NOMO-1 treated with dmso at 0.1 percent for 144 hours (cell line): ENCODE results near the gene SIGMAR1.
"Not testable (repeated sequence)": the region's sequence is repeated elsewhere in the genome, so short reads cannot be mapped to it uniquely, and the experiment has no call there.

Experiments used
- DNase-seq: peaks from one replicate; lab custom pipeline; 2025; ENCODE audit not compliant: unreplicated experiment; lab: John Stamatoyannopoulos, UW

SIGMAR1 gene

DNA sequence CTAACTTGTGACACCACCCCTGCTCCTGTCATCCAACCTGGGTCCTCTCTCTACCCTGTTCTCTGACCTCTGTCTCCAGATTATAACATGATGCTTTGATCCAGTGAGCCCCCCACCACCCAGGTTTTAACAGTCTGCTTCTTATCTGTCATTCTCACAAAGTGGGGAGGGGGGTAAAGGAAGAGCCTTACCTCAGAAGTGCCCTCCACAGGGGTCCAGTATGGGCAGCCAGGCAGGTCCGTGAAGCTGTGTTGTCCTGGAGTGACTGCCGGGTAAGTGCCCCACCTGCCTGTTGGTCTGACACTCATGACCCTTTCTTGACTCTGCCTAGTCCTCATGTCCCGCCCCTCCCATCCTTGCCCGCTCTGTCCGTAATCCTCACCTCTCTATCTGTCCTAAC lies 17.8 kb upstream of the SIGMAR1 start:
- DNase-seq, result no peak

DNA sequence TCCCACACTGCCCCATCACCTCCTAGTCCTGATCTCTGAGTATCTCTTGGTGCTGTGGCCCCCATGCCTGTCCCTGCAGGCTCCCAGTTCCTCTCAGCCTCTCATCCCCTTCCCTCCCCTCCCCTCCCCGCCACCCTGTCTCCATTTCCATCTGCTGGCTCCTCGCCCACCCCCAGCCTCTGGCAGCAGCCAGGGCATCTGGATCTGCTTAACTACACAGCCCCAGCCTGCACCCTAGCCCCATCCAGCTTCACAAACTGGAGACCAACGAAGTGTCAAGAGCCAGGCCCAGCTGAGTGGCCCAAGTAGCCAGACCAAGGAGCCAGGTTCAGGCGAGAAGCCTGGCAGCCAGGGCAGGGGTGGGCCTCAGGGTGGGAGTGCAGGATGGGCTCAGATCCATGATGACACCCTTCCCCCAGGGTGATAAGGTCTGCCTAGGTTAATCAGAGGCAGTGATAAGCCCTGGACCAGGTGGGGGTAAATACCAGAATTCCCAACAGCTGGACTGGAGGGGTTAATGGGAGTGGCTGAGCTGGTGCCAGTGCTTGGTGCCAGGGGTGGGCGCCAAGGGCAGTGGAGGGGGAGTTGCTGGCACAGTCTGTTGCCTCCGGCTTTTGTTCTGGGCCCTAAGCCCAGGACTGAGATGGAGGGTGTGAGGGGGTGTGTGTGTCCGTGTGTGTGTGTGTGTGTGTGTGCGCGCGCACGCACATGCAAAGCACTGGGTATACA lies 16.9 kb upstream of the SIGMAR1 start:
- DNase-seq, result no peak

DNA sequence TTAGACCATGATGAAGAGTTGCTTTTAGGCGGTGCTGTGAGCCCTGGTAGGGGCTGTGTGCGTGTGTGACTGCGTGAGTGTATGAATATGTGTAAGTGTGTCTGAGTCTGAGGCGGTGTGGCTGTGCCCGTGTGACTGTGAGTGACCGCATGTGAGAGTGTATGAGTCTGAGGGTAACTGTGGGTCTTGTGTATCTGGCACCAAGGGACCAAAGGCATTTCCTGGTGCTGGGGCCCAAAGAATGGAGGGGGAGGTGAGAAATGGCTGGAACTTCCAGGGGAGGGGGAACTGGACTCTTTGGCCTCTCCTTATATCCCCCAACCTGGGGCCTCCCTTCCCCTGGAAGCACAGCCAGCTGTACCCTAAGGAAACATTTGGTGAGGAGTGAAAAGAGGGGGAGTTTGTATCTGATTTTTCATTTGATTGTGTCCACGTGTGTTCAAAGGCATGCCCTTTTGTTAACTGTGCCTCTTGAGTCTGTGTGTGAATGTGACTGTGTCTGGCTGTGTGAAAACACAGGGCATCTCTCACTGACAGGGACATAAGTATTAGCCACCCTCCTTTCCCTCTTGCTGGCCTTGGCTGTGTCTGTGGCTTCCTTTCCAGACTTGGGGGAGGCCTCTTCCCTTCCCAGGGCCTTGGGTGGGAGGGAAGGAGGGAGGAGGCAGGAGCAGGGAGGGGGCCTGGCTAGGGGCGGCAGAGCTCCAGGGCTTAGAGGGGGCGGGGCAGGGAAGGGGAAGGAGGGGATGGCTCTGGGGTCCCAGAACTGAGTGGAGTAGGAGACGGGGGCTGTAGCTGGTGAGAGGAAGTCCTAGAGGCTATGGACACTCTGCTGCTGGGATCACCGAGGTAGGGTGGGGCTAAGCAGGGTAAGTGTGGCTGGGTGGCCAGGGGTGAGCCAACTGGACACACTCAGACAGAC lies 15.8 kb upstream of the SIGMAR1 start:
- no peak for DNase-seq

DNA sequence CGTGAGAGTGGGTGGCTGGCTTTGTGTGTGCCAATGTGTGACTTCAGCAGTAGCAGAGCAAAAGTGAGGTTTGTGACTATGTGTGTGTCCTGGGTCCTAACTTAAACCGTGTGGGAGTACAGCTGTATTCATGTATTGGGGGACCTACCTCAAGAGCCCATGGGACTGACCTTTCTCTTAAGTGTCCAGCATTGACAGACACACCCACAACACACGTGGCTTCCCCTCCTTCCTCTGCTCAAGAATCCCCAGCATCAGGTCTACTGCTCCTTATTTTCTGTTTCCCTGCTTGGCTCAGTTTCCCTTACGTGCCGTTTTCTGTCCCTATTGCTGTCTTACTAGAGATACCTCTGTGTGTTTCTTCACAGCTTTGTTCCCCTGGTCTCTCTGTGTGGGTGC lies 15.0 kb upstream of the SIGMAR1 start:
- DNase-seq, result no peak

DNA sequence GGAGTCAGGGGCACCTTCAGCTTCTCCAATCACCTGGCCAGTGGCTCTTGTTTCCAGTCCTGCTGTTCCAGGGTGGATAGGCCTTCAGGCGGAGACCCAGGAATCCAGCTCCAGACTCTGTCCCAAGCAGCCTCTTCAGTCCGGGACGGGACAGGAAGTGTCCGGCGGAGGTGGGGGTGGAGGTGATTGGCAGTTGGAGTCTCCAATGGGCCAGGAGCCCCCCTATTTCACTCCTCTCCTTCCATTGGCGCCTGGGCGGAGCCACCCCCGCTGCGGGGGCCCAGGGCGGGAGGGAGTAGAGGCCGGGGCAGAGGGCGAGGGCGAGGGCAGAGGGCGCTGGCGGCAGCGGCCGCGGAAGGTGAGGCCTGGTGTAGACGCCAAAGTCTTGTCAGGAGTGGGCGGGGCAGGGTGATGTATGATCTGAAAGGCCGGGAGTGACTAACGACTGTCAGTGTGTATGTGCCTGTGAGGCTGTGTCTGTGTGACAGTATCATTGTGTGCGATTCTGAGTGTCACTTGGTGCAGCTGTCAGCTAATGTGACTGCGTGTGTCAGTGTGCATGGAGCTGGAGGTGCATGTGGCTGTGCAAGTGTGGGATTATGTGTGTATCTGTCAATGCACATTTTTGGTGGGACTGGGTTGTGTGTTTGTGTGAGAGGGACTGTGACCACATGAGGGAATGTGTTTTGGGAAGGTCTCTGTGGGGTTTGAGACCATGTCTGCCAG lies 14.5 kb upstream of the SIGMAR1 start, which contains the start of gene IL11RA:
IL11RA (plus strand) TSS at position 310 of the 726 bp plus-strand sequence. CDS start 3,033 bp downstream, outside the sequence.
- peak; percentile 94 for DNase-seq

DNA sequence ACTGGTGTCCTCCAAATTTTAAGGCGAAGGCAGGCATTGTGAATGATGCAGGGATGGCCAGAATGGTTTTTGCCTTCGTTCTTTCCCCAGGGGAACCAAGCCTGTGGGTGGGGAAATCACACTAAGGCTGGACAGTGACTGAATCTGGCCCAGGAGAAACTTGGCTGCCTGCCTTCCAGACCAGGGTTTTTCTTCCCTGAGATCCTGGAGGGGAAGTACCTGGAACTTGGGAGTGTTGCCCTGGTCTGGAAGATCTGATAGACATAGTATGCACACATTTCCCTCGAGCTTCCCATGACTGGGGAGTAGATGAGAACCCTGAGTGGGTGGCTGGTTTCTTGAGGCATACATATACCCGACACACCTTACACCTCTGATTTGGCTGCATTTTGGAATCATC lies 13.7 kb upstream of the SIGMAR1 start:
- DNase-seq, result no peak

DNA sequence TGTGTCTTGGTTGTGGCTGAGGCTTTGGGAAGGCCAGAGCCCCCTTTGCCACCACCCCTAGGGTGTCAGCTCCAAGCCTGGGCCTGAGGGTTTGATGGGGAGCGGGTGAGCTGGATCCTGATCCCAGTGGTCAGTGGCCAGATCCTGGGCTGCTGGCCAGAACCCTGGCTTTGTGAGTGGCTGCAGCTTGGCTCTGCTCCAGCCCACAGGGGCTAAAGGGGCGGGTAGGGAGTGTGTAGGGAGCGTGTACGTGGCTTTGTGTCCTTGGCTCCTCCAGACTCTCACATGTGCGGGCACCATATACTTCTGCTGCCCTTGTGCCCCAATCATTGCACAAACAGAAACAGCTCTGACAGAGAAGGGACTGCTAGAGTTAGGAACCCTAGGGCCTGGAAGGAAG lies 13.2 kb upstream of the SIGMAR1 start:
- DNase-seq, result no peak

DNA sequence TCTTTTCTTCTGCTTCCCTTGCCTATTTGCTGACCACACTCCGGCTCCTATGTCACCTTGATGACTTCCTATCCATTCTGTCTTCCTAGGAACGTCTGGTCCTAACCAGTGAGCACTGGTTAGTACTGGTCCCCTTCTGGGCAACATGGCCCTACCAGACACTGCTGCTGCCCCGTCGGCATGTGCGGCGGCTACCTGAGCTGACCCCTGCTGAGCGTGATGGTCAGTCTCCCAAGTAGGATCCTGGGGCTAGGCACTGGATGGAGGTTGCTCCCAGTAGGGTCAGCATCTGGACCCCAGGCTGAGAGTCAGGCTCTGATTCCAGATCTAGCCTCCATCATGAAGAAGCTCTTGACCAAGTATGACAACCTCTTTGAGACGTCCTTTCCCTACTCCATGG lies 11.1 kb upstream of the SIGMAR1 start:
- no peak for DNase-seq

GRCh38 chr9:34647651-34648050 lies 10.1 kb upstream of the SIGMAR1 start:
- DNase-seq, result no peak

GRCh38 chr9:34647084-34647403 lies 9.5 kb upstream of the SIGMAR1 start:
- DNase-seq, result no peak

GRCh38 chr9:34646211-34647083 lies 8.9 kb upstream of the SIGMAR1 start, which contains the start of gene GALT:
TSS of gene GALT (plus strand) at chr9:34646675. CDS start at chr9:34646705, 30 bp downstream.
- peak; percentile 93 for DNase-seq

DNA sequence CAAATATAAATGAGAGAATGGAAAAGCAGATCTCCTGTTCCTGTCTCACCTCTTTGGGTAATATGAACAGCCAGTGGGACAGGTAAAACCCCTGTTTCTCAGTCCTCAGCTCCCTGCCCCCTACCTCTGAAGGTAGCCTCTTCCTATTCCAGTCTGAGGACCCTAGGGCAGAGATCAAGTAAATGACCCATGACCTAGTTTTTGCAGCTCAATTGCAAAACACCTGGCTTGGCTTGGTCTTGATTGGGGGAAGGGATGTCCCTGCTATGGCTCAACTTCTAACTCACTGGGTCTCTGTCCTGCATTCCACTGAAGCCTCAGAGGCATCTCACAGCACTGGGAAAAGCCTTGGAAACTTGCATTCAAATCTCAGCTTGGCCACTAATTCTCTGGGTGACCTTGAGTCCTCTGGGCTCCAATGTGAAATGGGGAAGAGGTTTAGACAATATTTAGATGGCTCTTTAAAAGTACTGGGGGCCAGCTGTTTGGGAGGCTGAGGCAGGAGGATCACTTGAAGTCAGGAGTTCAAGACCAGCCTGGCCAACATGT lies 7.3 kb upstream of the SIGMAR1 start:
- DNase-seq, result no peak

DNA sequence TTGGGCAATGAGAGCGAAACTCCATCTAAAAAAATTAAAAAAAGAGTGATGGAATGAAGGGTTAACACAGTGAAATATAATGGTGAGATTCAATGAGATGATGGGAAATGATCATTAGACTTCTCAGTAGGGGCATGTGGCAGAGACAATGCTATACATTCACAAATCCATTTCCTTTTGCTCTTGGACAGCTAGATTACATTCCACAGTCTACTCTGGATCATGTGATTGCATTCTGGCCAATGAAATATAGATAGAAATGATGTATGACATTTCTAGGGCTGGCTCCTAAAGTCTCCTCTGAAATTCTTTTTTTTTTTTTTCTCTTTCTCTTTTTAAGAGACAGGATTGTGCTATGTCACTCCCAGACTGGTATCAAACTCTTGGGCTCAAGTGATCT lies 5.1 kb upstream of the SIGMAR1 start:
- DNase-seq, result no peak

DNA sequence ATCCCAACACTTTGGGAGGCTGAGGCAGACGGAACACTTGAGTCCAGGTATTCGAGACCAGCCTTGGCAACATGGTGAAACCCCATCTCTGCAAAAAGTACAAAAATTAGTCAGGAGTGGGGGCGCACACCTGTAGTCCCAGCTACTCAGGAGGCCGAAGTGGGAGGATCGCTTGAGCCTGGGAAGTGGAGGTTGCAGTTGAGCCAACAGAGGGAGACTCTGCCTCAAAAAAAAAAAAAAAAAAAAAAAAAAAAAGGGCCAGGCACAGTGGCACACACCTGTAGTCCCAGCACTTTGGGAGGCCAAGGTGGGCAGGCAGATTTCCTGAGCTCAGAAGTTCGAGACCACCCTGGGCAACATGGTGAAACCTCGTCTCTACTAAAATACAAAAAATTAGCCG lies 1.7 kb upstream of the SIGMAR1 start:
- not testable (repeated sequence) for DNase-seq

DNA sequence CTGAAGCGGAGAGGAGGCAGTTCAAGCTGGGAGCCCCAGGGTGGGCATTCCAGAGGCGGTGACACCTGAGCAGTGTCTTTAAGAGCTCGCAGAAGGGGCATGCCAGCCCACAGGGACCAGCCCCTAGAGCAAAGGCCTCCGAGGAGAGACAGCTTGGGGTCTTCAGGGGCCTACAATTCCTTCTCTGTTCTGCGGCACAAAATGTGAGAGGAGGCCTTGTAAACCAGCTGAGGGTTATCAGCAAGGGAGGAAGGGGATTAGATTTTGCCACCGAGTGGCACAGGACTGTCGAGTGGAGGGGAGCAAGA lies 505 bp upstream of the SIGMAR1 start:
- DNase-seq, result no peak

DNA sequence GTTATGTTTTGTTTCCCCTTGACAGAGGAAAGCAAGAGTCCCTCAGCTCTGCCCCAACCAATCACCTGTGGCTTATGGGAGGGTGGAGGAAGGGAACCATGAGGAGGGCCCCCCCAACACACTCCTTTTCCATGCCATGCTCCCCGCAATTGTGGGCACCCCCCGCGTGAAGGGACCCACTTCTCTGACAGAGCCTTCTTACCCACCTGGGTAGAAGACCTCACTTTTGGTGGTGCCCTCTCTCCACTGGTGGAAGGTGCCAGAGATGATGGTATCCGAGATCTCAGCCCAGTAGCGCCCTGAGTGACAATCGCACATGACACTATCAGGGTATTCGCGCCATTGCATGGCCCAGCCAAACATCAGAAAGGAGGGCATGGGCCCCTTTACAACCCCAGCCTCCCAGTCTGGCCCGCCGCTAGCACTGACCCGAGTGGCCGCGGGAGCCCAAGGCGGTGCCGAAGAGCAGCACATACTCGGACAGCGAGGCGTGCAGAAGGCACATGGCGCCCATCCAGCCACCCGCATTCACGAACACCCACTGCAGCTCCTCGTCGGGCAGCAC lies 714 bp downstream of the SIGMAR1 start:
- no peak for DNase-seq

- DNase-seq, result no peak
These were observed 2.0 kb downstream of the SIGMAR1 start for GRCh38 chr9:34635556-34635955.

DNA sequence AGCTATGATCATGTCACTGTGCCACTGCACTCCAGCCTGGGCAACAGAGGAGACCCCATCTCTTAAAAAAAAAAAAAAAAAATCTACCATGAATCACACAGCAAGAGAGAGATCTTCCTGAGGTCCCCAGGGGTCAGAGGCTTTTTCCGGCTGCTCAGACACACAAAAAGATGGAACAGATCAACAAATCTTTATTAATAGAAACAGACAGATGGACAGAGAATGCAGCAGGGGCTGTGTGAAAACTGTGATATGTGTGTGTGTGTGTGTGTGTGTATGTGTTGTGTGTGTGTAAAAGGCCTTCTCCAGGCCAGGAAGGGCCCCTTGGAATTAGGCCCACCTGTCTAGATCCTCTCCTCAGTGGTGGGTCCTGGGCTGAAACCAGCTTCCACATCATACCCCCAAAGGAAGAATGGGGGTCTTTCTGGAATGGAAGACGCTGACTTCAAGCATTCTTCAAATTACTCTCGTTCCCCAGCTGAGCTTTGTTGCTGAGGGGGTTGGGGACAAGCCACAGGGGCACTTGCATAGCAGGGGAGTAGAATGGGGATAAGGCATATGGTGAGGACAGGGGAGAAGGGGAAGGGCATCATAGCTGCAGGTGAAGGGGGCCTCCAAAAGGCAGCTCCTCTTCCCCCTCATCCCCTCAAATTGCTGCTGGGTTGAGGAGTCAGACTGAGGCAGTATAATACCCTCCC lies 2.9 kb downstream of the SIGMAR1 start:
- DNase-seq, result no peak

GRCh38 chr9:34633851-34634550 lies 3.6 kb downstream of the SIGMAR1 start:
- DNase-seq, result peak; percentile 53
